HL-60 (cell line): ENCODE data around the gene CNN3.

Experiments used
- POLR2AphosphoS5 ChIP-seq: IDR thresholded peaks from 2 replicates; pipeline ENCODE4 v1.6.1; 2012; ENCODE audit warnings: low read depth
- REST ChIP-seq: IDR thresholded peaks from 2 replicates; pipeline ENCODE4 v1.6.1; 2012; ENCODE audit warnings: low read depth; ENCODE audit not compliant: insufficient replicate concordance
- TF ChIP-seq, protein P1 (sequence below): IDR thresholded peaks from one replicate; pipeline ENCODE4 v1.5.1; 2011; ENCODE audit warnings: low read length, control low read depth, inconsistent platforms; ENCODE audit not compliant: insufficient read depth

GRCh38 chr1:94871031-94871430 is 55.9 kb downstream of the CNN3 start:
- TF ChIP-seq POLR2AphosphoS5 (no peak), REST (no peak)
- TF ChIP-seq, protein P1, sequence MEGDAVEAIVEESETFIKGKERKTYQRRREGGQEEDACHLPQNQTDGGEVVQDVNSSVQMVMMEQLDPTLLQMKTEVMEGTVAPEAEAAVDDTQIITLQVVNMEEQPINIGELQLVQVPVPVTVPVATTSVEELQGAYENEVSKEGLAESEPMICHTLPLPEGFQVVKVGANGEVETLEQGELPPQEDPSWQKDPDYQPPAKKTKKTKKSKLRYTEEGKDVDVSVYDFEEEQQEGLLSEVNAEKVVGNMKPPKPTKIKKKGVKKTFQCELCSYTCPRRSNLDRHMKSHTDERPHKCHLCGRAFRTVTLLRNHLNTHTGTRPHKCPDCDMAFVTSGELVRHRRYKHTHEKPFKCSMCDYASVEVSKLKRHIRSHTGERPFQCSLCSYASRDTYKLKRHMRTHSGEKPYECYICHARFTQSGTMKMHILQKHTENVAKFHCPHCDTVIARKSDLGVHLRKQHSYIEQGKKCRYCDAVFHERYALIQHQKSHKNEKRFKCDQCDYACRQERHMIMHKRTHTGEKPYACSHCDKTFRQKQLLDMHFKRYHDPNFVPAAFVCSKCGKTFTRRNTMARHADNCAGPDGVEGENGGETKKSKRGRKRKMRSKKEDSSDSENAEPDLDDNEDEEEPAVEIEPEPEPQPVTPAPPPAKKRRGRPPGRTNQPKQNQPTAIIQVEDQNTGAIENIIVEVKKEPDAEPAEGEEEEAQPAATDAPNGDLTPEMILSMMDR = no peak
